ENCODE data around the gene ZFP3. TPM values are rescaled to one million over a fixed set of nuclear protein-coding genes. Genes with fewer than 3 reads are reported as not detected.
"Not testable (repeated sequence)": the region's sequence is repeated elsewhere in the genome, so short reads cannot be mapped to it uniquely, and the experiment has no call there.

The ZFP3 gene
- total RNA-seq, 1 experiment from 2014 or later, result 0.36 TPM

DNA sequence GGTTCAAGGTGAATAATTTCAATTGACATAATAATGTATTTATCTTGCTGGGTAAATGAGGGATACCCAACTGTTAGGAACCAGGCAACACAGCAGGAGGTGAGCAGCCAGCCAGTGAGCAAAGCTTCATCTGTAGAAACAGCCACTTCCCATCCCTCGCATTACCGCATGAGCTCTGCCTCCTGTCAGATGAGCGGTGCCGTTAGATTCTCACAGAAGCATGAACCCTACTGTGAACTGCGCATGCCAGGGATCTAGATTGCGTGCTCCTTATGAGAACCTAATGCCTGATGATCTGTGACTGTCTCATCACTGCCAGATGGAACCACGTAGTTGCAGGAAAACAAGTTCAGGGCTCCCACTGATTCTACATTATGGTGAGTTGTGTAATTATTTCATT is 46.6 kb downstream of the ZFP3 start:
- DNase-seq (ENCODE audit: low read depth), result not testable (repeated sequence)

GRCh38 chr17:5126719-5127488 is 48.6 kb downstream of the ZFP3 start:
- DNase-seq (ENCODE audit: low read depth), result no peak

GRCh38 chr17:5127910-5128309 is 49.6 kb downstream of the ZFP3 start:
- DNase-seq (ENCODE audit: low read depth), result no peak

DNA sequence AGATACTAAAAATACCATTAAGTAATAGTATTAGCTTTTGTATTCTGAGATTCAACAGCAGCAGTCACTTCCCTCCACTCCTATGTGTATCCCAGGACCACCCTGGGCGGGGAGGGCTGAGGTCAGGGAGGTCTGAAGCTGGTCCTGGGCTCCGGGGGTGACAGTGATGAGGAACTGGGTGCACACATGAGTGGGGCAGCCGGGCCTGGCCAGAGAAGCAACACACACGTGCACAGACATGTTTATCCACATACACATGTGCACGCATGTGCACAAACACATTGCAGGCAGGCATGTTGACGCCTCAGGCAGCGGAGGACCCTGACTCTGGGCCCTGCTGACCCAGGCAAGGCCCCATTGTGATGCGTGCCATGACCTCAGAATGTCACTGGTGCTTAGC is 50.1 kb downstream of the ZFP3 start:
- not testable (repeated sequence) for DNase-seq (ENCODE audit: low read depth)

- no peak for DNase-seq (ENCODE audit: low read depth)
These were observed 50.8 kb downstream of the ZFP3 start for GRCh38 chr17:5128905-5129535.

GRCh38 chr17:5129770-5130169 is 51.5 kb downstream of the ZFP3 start:
- DNase-seq (ENCODE audit: low read depth), result not testable (repeated sequence)

GRCh38 chr17:5130261-5130660 is 52.0 kb downstream of the ZFP3 start:
- not testable (repeated sequence) for DNase-seq (ENCODE audit: low read depth)

GRCh38 chr17:5130687-5131086 is 52.4 kb downstream of the ZFP3 start:
- DNase-seq (ENCODE audit: low read depth), result not testable (repeated sequence)

GRCh38 chr17:5131146-5131715 is 53.0 kb downstream of the ZFP3 start:
- DNase-seq (ENCODE audit: low read depth), result no peak

- DNase-seq (ENCODE audit: low read depth), result not testable (repeated sequence)
These were observed 53.7 kb downstream of the ZFP3 start for GRCh38 chr17:5131799-5132502.

GRCh38 chr17:5132503-5133225 is 54.4 kb downstream of the ZFP3 start:
- not testable (repeated sequence) for DNase-seq (ENCODE audit: low read depth)

GRCh38 chr17:5133311-5133710 is 55.0 kb downstream of the ZFP3 start:
- no peak for DNase-seq (ENCODE audit: low read depth)

DNA sequence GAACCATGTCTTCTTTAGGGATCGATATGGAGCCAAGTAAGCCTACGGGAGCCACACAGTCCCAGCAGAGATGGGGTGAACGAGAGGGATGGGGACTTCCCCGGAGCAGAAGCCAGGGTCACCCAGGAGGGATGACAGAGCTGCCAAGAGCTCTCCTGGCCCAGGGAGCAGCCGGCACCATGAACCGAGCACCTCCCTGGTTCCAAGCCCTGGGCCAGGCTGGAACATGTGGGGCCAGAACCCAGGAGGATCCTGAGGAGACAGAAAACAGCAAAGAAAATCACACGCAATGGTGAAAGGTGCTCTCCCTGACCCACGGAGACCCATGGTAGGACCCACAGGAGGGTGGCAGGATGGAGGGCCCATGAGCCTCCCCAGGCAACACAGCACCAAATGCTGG is 55.7 kb downstream of the ZFP3 start:
- not testable (repeated sequence) for DNase-seq (ENCODE audit: low read depth)

- not testable (repeated sequence) for DNase-seq (ENCODE audit: low read depth)
These were observed 56.3 kb downstream of the ZFP3 start for GRCh38 chr17:5134571-5134970.

GRCh38 chr17:5135131-5135712 is 57.0 kb downstream of the ZFP3 start:
- not testable (repeated sequence) for DNase-seq (ENCODE audit: low read depth)

- no peak for DNase-seq (ENCODE audit: low read depth)
These were observed 57.7 kb downstream of the ZFP3 start for GRCh38 chr17:5135726-5136579.

GRCh38 chr17:5136580-5137412 is 58.5 kb downstream of the ZFP3 start:
- not testable (repeated sequence) for DNase-seq (ENCODE audit: low read depth)

DNA sequence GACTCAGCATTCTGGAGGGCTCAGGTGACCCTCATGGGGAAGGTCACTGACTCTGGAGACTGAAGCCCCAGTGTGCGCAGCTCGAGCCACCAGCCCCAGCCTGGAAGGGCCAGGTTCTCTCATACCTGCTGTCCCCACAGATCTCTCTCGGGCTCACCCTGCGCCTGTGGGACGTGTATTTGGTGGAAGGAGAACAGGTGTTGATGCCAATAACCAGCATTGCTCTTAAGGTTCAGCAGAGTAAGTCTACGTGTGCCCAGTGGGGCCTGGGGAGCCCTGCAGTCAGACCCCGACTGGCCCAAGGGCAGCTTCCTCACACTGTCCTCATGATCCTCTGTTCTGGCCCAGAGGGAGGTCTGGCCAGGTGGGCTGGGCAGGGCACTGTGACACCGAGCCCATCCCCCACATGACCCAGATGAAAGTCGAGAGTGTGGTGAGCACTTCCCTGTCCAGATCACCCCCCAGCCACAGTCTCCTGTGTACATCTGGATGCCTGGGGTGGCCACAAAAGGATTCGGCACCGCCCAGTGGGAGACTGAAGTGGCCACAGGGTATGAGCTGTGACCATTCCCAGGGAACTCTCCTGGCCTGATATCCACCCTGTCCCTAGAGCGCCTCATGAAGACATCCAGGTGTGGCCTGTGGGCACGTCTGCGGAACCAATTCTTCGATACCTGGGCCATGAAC is 59.4 kb downstream of the ZFP3 start:
- not testable (repeated sequence) for DNase-seq (ENCODE audit: low read depth)

DNA sequence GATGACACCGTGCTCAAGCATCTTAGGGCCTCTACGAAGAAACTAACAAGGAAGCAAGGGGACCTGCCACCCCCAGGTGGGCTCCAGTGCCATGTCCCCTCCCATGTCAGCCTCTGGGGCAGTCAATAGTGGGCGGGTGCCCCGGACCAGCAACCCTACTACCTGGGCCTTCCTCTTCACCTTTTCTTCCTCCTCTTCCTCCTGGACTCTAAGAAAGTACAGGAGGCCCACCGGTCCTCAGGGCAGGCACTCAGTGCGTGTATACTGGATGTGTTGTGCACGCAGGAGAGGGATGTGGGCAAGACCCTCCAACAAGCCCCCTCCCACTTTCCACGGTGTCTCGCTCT is 59.9 kb downstream of the ZFP3 start:
- DNase-seq (ENCODE audit: low read depth), result not testable (repeated sequence)
